Measurements from ENCODE around the gene GMPR2.
"Not testable (repeated sequence)": the region's sequence is repeated elsewhere in the genome, so short reads cannot be mapped to it uniquely, and the experiment has no call there.

The GMPR2 gene

GRCh38 chr14:24232121-24232644 lies 546 bp upstream of the GMPR2 start, which contains the start of gene NEDD8:
NEDD8 (minus strand) TSS chr14:24232367; CDS start chr14:24232267, 100 bp downstream.
- peak; percentile 76 for DNase-seq

DNA sequence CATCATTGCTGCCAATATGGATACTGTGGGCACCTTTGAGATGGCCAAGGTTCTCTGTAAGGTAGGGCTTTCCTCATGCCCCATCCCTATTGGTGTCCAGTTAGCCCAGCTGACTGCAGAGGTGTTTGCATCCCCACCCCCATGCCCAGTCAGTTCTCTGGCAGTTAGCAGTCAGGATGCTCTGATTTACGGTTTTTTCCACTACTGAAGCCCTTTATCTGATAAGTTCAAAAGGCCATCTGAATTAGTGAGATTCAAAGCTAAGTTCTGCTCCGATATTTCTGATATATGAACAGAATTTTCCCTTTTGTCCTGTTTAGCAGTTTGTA lies 773 bp downstream of the GMPR2 start:
- DNase-seq, result no peak

GRCh38 chr14:24234095-24235005 lies 1.6 kb downstream of the GMPR2 start:
- no peak for DNase-seq

GRCh38 chr14:24235804-24236688 lies 3.3 kb downstream of the GMPR2 start:
- no peak for DNase-seq

DNA sequence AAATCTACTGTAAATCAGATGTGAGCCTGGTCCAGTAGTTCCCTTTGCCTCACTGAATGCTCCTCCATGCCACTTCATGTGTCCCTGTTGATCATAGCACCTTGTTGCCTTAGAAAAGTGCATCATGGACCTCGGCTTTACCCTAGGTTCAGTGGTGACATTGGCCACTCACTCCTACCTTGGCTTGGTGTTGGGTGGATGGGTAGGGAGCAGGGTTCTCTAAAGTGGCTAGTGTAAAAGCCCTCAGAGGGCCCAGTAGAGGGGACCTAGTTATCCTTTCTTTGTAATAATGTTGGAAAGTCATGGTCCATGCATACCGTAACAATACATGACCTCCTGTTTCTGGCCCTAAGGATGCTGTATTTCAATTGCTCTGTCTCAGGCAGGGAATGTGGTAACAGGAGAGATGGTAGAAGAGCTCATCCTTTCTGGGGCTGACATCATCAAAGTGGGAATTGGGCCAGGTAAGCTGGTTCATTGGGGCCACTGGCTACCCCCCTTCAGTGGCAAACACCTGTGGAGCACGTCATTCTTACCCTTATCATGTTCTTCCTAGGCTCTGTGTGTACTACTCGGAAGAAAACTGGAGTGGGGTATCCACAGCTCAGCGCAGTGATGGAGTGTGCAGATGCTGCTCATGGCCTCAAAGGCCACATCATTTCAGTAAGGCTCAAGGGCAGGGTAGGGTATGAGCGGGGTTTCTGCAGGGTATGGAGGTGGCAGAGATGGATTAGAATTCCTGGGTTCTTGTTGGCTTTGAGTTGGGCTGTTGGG lies 4.1 kb downstream of the GMPR2 start:
- no peak for DNase-seq

DNA sequence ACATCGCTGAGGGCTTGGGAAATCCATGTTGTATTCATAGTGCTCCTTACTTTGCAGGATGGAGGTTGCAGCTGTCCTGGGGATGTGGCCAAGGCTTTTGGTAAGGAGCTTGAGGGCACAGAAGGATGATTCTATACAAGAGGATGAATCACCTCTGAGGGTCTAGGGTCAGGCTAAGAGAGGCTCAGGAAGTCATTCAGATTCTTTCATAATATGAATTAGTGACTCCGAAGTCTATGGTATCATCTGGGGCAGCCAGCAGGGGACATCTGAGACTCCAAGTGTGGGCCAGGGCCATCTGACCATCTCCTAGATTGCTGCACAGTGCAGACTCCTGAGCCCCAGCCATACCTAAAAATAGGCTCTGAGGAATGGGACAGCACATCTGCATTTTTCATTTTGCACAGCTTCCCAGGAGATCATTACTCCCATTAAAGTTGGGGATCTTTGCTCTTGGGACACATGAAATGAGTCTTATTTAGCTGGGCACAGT lies 4.8 kb downstream of the GMPR2 start:
- DNase-seq, result no peak

DNA sequence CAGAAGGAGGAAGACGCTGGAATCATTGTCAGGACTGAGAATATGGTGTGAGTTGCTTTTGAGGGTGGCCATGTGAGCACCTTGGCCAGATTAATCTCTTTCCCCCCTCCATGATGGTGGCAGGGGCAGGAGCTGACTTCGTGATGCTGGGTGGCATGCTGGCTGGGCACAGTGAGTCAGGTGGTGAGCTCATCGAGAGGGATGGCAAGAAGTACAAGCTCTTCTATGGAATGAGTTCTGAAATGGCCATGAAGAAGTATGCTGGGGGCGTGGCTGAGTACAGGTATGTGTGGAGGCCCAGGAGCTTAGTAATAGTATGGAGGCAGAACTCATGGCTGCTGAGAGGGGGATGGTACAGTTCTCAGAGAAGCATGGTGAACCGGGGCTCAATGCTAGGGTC lies 5.4 kb downstream of the GMPR2 start:
- DNase-seq, result no peak

DNA sequence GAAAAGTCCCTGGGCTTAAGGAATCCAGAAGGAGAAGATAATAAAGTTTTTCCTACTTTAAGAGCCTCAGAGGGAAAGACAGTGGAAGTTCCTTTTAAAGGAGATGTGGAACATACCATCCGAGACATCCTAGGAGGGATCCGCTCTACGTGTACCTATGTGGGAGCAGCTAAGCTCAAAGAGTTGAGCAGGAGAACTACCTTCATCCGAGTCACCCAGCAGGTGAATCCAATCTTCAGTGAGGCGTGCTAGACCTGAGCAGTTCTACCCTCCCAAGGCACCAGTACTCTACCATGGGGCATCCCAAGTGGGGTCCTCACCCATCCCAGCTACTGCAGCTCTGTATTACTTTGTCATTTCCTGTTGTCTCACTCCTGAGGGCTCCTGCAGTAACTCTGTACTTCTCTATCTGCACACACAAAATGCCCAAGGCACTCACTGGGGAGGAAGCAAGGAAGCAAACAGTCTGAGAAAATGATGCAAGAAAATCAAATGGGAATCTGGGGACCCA lies 5.9 kb downstream of the GMPR2 start:
- DNase-seq, result no peak

DNA sequence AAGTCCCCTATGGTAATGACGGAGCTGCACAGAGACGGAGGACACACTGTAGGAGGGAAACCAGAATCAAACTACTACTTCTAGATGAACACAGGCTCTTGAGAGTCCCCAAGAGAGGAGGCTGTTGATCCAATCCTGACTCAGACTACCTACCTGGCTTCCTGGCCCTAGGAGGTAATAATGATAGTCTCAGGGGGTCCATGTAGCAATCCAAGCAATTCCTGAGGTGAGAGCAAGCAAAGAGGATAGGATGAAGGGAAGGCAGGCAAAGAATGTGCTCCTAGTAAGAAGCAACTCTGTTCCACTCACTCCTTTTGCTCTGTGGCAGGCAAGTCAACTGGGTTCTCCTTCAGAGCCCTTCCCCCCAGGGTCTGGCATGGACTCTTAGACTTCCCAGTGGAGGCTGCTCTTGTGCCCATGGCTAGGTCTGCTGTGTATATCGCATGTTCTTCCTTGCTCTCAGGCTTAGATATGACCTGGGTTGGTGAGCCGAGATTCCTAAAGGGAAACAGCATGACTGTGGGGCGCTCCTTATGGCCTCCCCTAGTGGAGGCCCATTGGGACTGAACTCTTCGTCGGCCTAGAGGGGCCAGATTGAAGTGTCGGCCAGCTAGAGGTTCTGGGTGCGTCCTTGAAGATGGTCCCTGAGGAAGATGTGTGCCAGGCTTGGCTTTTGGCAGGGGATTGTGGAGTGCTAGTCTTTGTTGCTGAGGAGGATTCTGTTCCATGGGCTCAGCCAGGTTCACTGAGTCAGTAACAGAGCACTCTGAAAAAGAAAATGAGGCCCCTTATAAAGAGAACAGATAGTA lies 7.6 kb downstream of the GMPR2 start:
- DNase-seq, result no peak

DNA sequence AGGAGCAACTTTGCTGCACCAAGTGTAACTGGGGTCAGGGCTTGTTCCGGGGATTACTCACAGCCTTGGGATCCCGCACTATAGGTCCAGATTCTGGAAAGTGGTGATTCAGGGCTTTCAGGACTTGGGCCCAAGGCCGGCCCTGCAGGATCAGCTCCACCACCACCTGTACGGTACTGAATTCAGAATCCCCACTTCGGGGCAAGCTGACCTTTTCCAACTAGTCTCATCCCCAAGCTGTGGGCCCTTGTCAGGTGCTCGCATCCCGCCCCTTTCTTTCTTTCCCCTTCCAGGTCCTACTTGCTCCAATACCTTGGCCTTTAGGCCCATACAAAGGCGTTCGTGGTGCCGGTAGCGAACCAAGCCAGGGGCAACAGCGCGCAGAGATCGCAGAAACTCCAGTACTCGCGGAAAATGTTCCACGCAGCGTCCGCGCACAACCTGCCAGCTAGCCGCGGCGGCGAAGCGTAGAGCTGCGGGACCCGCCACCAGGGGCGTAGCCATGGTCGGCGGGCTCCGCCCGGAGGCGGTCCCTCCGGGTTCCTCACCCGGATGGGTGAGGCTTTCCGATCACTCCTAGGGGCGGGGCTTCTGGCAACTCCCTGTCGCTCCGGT lies 9.2 kb downstream of the GMPR2 start:
- peak; percentile 84 for DNase-seq

DNA sequence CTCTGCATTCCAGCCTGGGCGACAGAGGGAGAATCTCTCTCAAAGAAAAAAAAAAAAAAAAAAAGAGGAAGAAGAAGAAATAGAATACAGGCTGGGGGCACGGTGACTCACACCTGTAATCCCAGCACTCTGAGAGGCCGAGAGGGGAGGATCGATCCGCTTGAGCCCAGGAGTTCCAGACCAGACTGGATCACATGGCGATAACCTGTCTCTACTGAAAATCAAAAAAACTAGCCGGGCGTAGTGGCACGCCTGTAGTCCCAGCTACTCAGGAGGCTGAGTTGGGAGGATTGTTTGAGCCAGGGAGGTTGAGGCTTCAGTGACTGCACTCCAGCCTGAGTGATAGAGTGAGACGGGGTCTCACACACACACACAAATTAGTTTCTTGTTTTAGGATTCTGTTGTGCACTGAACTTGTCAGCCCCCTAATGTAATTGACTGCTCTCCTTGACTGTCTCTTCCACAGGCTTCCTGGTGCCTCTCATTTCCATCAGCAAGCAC lies 10.7 kb downstream of the GMPR2 start:
- no peak for DNase-seq

GRCh38 chr14:24245350-24245749 lies 12.6 kb downstream of the GMPR2 start:
- DNase-seq, result not testable (repeated sequence)

GRCh38 chr14:24246765-24247212 lies 14.1 kb downstream of the GMPR2 start:
- no peak for DNase-seq

GRCh38 chr14:24247422-24247821 lies 14.7 kb downstream of the GMPR2 start:
- no peak for DNase-seq

DNA sequence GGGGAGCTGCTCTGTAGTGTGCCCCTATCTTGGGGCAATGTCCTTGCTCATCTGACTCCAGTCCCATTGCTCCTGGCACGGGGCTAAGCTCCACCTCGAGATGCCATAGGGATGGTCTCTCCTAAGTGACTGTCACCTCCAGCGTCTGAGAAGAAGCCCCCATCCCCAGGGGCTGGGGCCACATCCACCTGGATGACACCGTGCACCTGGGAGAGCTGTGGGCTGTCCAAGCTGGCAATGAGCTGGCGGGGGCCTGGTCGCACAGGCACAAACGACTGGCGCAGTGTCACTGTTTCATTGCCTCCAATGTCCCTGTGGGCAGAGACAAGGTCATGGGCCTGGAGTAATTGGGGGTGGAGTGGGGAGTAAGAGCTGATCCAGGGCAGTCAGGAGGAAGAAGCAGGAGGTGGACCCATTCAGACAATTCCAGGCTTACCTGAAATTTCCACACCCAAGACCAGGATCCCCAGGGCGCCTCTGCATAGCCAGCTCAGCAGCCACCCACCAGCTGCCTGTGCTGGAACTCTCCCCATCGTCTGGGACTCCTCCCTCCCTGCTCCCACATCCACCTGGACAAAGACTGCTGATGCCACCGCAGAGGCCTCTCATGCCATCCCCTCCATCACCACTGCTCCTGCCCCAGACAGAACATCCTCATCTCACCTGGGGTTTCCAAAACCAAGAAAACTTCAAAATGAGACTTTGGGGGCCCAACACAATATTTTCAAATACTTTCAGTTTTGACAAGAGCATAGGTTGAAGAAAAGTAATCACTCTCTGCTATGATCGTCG lies 16.7 kb downstream of the GMPR2 start:
- no peak for DNase-seq

GRCh38 chr14:24250354-24250753 lies 17.6 kb downstream of the GMPR2 start:
- DNase-seq, result no peak

GRCh38 chr14:24251880-24252288 lies 19.2 kb downstream of the GMPR2 start:
- no peak for DNase-seq

GRCh38 chr14:24252289-24253124 lies 19.8 kb downstream of the GMPR2 start:
- no peak for DNase-seq

- no peak for DNase-seq
Observed at GRCh38 chr14:24253936-24254335, 21.2 kb downstream of the GMPR2 start.
